LNCAP (cell line): Measurements from ENCODE around the gene ST8SIA6.

Source experiments
- TF ChIP-seq, protein P1 (sequence below): fragments of 450-650 bp; IDR thresholded peaks from 2 replicates; pipeline ENCODE4 v1.5.1; 2017; ENCODE audit warnings: mild to moderate bottlenecking

ST8SIA6 gene

DNA sequence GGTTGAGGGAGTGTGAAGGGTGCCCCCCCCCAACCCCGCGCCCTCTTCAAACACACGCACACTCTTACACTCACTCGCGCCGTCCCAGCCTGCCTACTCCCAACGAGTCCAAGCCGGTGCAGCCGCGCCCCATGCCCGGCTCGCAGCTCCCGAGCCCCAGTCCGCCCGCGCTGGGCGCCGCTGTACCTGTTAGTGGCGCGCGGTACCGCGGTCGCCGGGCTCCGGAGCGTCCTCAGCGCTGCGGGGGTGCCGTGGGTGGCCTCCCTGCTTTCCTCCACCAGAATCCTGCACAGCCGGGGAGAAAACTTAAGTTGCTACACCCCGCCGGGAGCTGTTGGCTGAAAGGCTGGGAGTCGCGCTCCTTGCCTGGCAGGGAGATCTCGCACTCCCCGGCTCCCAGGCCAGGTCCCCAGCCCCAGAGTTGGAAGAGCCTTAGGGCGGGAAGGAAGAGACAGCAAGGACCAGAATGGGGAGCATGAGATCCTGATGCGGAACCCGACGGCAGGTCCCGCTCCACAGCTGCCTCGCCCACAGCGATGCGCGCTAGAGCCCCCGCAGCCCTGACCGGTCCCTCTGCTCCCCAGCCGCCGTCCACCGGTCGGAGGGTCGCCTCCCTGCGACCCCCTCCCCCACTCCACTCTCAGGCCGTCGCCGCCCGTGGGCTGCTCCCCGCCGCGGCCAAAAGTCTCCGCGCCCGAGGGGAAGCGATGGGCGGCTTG lies 863 bp downstream of the ST8SIA6 start:
- TF ChIP-seq, protein P1, sequence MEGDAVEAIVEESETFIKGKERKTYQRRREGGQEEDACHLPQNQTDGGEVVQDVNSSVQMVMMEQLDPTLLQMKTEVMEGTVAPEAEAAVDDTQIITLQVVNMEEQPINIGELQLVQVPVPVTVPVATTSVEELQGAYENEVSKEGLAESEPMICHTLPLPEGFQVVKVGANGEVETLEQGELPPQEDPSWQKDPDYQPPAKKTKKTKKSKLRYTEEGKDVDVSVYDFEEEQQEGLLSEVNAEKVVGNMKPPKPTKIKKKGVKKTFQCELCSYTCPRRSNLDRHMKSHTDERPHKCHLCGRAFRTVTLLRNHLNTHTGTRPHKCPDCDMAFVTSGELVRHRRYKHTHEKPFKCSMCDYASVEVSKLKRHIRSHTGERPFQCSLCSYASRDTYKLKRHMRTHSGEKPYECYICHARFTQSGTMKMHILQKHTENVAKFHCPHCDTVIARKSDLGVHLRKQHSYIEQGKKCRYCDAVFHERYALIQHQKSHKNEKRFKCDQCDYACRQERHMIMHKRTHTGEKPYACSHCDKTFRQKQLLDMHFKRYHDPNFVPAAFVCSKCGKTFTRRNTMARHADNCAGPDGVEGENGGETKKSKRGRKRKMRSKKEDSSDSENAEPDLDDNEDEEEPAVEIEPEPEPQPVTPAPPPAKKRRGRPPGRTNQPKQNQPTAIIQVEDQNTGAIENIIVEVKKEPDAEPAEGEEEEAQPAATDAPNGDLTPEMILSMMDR: no peak

DNA sequence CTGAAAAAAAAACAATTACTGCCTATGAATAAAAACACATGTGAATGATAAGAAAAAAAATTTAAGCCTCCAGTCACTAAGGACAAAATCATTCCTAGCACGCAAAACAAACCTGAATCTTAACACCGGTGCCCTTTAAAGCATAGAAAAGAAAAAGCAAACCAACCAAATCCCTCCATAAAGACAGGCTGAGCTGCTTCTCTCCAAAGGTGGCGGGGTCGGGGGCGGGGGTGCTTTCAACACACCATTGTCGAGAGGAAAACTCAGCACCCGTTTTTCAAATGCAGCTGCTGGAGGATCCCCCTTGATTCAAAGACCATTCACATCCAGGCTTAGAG lies 1.4 kb downstream of the ST8SIA6 start:
- TF ChIP-seq, protein P1: no peak

DNA sequence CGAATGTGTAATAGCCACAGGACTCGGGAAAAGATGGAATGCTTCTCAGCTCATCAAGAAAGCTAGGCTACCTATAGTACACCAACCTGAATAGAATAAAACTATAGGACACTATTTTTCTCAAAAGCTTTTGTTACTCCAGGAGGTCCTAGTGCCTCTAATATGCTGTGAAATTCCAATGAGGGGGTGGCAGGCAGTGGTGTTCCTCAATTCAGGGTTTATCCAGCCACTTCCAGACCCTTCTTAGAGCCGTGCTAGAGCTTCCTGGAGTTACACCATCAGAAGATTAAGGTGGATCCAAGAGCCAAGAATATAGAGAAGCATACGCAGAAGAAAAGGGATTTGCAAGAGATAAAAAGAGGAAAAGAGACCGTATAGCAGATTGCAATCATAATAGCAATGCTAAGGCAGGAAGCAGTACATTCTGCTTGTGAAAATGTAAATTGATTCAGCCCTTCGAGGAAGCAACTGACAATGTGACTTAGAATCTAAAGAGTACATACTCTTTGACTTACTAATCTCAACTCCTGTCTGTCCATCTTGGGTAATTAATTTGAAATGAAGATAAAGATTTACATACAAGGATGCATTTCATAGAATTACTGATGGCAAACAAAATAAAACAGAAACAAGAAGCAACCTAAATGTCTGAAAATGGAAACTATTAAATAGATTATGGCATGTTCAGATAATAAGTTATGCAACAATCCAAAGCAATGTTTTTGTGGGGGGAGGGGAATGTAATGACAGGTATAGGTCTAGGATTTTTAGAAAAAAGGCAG lies 2.1 kb downstream of the ST8SIA6 start:
- TF ChIP-seq, protein P1: no peak

DNA sequence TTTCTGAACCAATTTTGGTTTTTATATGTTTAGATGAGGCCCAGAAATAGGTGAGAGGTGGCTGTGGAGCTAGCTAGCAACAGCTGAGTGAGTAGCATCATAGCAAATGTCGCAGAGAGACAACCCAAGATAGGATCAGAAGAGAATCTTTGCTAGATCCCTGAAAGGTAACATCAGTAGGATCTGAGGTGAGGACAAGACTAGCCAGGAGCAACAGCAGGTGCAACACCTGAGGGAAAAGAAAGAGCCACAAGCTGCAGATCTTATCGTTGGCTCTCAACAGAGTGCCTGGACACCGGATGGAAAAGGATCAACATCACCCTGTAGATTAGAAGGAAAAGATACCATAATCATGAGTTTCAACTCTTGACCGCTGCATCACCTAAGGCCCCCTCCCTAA lies 4.4 kb downstream of the ST8SIA6 start:
- TF ChIP-seq, protein P1: no peak

DNA sequence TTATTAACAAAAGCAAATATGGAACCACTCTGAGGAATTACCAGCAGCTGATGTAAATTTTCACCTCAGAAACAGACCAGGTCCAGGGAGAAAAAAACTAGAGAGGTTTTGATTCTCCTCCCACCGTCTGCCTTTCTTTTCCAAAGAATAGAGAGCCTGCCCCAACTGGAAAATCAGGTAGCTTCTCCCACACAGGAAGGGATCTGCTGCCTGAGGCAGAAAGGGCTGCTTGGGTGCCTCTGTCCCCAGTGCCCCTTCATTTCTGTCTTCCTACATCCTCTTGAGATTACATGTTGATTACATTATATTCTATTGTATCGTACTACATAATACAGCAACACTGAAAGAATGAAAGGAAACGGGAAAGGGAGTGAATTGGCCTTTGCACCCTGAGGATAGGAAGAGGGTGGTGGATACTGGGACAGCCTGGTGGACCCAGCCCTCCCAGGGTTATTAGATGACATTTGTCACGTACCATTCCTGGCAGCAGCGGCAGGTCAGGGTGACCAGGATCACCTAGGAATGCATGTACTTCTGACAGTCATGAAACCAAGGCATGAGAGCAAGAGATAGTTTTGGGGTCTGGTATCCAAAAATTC lies 8.9 kb downstream of the ST8SIA6 start:
- TF ChIP-seq, protein P1: no peak

DNA sequence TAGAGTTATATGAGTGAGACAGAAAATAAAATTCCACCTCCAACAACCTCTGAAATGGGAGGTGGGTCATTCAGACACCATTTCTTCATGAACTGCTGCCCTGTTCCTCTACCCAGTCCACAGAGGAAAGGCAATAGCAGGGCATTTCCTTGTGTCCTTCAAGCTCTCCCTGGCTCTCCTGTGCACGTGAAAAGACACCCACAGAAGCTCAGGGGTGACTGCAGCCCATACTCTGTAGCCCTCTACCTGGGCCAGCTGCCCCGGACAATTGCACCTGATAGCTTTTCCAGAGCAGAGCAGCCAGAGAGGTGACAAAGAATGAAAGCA lies 10.0 kb downstream of the ST8SIA6 start:
- TF ChIP-seq, protein P1: no peak

DNA sequence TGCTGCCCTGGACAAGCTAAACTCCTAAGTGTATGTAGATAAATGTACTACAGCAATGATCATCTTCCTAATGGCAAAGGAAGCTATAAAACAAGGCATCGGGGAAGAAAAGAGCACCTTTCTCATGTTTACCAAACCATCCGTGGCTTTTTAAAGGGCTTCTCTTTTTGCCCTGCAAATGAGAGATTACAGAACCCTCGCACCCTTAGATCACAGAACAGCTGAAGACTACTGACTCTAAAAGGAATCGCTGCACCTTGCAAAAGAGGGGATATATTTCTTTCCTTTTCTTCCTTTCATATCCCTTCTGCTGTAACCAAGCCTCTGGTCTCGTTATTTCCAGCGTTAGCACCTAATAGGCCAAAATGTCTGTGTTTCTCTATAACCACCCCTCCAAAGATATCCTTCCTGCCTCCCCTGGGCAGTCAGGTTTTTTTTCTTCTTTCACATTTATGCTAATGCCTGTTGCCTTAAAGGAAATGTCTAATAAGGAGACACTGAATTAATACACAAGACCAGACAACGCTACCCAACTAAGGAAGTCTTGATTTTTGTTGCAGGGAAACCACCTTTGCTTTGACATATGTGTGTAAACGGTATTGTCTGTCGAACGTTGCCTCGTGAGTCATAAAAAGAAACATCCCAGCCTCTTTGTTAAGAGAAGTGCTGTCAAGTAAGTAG lies 10.5 kb downstream of the ST8SIA6 start:
- TF ChIP-seq, protein P1: no peak
